22Rv1 (cell line): ENCODE results near the gene MAP4K3.

Experiments used
- H3K27ac ChIP-seq: fragments of 450-650 bp; 2 replicates; pipeline ENCODE4 v1.5.1; 2017
- CTCF ChIP-seq: fragments of 450-650 bp; IDR thresholded peaks from 2 replicates; pipeline ENCODE4 v1.5.1; 2017; ENCODE audit warnings: mild to moderate bottlenecking
- ZFX ChIP-seq: fragments of 450-650 bp; IDR thresholded peaks from 2 replicates; pipeline ENCODE4 v1.6.1; 2017; ENCODE audit warnings: antibody characterized with exemption, borderline replicate concordance

Gene MAP4K3

GRCh38 chr2:39380525-39381150 lies 56.4 kb downstream of the MAP4K3 start:
- no peak overlapping the region for H3K27ac ChIP-seq
- TF ChIP-seq ZFX (no peak), CTCF (no peak)

- no peak overlapping the region for H3K27ac ChIP-seq
- TF ChIP-seq CTCF, result peak; percentile 80
- TF ChIP-seq ZFX, result no peak
These were observed 57.2 kb downstream of the MAP4K3 start for GRCh38 chr2:39379643-39380524.

GRCh38 chr2:39378968-39379367 lies 58.1 kb downstream of the MAP4K3 start:
- TF ChIP-seq CTCF, result no peak
- TF ChIP-seq ZFX, result no peak
- no peak overlapping the region for H3K27ac ChIP-seq

- H3K27ac ChIP-seq, result no peak overlapping the region
These were observed 59.7 kb downstream of the MAP4K3 start for GRCh38 chr2:39377226-39377939.

GRCh38 chr2:39375917-39376316 lies 61.2 kb downstream of the MAP4K3 start:
- TF ChIP-seq ZFX (no peak), CTCF (no peak)
- H3K27ac ChIP-seq, result no peak overlapping the region

More at GRCh38 chr2:39377226-39377939, 59.7 kb downstream of the MAP4K3 start:
- TF ChIP-seq CTCF, result no peak
- TF ChIP-seq ZFX, result no peak

GRCh38 chr2:39373181-39373802 lies 63.8 kb downstream of the MAP4K3 start:
- H3K27ac ChIP-seq, result no peak overlapping the region
- no peak for TF ChIP-seq ZFX

- TF ChIP-seq ZFX (no peak), CTCF (no peak)
- H3K27ac ChIP-seq, result no peak overlapping the region
These were observed 67.0 kb downstream of the MAP4K3 start for GRCh38 chr2:39370101-39370500.
